Adrenal gland (tissue), 5 donors: ENCODE results near the gene RASSF7.

Experiments used
- POLR2A ChIP-seq, 2 donors: fragments of 450-650 bp; IDR thresholded peaks; one replicate each; pipeline ENCODE4 v1.6.1; 2017; ENCODE audit warnings: antibody characterized with exemption in 2 of 2, mild to moderate bottlenecking in 2 of 2, moderate library complexity in 1 of 2
- TF ChIP-seq, protein P1 (sequence below), 6 experiments: fragments of 450-650 bp in 4 of 6; fragments of 200-600 bp in 2 of 6; sonication (generic) in 1 of 6; IDR thresholded peaks; 1 replicate in 5 of 6; 2 replicates in 1 of 6; pipeline versions ENCODE4 v1.5.1 to v1.8.0; 2016 to 2021; ENCODE audit warnings: antibody characterized with exemption in 6 of 6, mild to moderate bottlenecking in 2 of 6, moderate library complexity in 1 of 6
- donor health status: DM: no; HTN: no; CAD: no.

DNA sequence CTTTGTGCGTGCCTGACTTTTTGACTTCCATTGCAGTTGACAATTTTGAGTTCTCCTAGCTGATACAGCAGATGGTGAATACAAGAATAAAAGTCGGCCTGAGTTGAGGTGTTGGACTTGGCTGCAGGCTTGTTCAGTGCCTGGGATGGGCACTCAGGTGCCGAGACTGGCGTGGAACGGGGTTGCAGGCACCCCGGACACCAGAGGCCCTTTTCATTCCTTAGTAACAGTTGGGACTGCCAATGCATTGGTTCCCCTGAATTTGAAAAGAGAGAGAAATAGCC is 16.8 kb downstream of the RASSF7 start:
- TF ChIP-seq, protein P1, sequence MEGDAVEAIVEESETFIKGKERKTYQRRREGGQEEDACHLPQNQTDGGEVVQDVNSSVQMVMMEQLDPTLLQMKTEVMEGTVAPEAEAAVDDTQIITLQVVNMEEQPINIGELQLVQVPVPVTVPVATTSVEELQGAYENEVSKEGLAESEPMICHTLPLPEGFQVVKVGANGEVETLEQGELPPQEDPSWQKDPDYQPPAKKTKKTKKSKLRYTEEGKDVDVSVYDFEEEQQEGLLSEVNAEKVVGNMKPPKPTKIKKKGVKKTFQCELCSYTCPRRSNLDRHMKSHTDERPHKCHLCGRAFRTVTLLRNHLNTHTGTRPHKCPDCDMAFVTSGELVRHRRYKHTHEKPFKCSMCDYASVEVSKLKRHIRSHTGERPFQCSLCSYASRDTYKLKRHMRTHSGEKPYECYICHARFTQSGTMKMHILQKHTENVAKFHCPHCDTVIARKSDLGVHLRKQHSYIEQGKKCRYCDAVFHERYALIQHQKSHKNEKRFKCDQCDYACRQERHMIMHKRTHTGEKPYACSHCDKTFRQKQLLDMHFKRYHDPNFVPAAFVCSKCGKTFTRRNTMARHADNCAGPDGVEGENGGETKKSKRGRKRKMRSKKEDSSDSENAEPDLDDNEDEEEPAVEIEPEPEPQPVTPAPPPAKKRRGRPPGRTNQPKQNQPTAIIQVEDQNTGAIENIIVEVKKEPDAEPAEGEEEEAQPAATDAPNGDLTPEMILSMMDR (IDR thresholded peaks at IDR 0.05) = no peak
- no peak for TF ChIP-seq POLR2A (IDR thresholded peaks at IDR 0.05)
